GM21528 (cell line): Measurements from ENCODE around the gene SUPT20H.
A peak's percentile ranks its signal among the peaks of the same experiment; 100 is the strongest.
"Not testable (repeated sequence)": the region's sequence is repeated elsewhere in the genome, so short reads cannot be mapped to it uniquely, and the experiment has no call there.

Source experiments
- ATAC-seq: cut with Tn5 transposase; IDR thresholded peaks from one replicate; pipeline ENCODE4 v1.9.1; 2021; ENCODE audit warnings: mild to moderate bottlenecking, moderate library complexity; ENCODE audit not compliant: unreplicated experiment, low FRiP score

The SUPT20H gene

DNA sequence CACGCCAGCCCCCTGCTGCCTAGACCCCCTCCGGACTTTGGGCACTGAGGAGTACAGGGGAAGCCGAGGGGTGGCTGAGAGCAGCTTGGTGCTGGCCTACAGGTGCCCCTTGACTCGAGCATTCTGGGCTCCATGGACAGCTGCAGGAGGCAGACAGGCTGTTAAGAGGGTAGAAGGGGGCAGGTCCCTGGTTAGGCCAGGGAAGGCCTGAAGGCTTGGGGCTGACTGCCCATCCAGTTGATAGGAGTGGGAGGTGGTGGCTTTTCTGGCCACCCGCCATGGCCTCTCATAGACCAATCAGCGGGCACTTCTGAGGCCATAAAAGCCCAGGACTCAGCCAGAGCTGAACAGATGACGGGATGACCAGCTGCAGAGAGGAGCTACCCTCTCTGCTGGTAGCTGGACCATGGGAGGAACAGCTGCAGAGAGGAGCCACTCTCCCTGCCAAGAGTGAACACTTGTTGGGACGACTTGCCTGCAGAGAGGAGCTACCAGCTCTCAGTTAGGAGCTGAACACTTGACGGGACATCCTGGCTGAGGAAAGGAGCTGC is 10.7 kb upstream of the SUPT20H start:
- ATAC-seq = no peak

DNA sequence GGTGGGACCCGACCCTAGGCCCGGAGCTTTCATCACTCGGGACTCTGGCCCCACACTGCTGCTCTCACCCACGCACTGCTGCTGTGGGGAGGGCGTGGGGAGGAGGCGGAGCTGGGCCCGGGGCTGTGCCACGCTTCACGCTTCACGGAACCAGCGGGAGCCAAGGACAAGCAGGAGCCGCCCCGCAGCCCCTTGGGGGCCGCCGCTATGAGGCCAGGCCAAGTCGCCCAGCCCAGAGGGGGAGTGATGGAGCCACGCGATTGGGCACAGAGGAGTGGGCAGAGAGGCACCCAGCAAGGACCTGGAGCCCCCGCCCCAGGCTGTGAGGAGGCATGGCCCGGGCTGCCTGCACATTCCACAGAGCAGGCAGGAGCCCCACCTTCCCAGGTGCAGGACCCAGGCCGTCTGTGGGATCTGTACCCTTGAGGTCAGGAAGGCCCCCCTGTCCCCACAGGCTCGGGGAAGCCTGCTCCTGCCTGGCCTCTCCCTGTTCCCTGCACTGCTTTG is 10.2 kb upstream of the SUPT20H start:
- no peak for ATAC-seq

DNA sequence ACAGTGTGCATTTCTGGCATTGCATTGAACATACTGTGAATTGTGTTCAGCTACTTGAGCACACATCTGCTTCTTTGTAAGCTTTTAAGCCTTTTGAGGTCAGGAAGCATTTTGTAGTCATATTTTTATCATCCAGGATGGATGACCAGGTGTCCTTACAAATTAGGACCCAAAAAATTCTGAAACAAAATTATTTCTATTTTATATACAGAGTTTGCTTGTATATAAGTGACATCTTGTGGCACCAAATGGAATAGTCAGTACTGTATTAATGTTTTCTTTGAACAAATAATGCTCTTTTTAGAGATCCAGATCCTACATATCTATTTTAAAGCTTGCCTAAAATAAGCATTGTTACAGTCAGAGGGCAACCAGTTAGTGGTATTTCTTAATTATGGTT is 9.5 kb upstream of the SUPT20H start:
- ATAC-seq = no peak

DNA sequence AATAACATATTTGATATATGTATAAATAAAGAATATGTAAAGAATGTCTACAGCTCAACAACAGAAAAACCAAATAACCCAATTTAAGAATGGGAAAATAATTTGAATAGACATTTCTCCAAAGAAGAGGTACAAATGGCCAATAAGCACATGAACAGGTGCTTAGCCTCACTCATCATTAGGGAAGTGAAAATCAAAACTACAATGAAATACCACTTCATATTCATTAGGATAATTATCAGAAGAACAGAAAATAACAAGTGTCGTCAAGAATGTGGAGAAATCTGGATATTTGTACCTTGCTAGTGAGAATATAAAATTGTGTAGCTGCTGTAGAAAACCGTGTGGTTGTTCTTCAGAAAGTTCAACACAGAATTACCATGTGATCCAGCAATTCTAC is 8.4 kb upstream of the SUPT20H start:
- no peak for ATAC-seq

DNA sequence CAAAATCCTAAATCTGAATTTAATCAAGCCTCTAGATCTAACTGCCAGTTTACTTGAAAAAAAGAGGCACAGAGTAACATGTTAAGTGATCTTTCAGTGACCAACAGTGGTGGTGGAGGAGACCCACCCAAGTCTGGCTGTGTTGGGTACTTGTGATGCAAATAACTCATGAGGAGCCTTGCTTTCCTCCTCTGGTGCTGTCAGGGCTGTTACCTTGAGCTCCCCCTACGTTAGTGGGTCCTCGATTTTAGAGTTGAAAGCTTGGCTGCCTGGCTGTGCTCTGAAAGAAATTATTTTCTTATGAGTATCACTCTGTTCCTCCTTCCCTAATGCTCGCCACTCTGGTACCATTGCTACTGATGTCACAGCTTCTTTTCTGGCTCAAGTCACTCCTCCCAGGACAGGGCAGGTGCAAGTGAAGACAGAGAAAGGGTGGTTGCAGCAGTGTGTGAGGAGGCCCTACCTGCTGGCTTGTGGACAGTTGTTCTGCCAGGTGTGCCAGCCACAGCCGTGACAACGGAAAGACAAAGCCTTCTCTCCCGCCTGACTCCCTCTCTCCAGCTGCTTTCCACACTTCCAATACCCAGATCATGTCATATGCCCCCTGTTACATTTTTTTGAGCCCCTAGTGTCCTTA is 6.5 kb upstream of the SUPT20H start:
- ATAC-seq = no peak

DNA sequence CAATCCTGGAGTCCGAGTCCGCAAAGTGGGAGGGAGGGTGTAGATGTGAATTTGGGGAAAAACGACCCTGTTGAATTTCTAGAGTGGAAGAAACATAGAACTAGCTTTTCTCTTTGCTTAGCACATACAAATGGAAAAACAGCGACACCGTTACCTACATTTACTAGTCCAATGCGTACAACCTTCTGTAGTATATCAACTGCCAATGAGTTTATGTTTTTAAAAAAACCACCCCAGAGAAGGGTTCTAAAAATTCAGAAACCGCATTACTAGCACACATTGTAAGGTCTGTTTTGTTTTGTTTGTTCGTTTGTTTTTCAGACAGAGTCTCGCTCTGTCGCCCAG is 332 bp upstream of the SUPT20H start:
- ATAC-seq = peak; percentile 35

DNA sequence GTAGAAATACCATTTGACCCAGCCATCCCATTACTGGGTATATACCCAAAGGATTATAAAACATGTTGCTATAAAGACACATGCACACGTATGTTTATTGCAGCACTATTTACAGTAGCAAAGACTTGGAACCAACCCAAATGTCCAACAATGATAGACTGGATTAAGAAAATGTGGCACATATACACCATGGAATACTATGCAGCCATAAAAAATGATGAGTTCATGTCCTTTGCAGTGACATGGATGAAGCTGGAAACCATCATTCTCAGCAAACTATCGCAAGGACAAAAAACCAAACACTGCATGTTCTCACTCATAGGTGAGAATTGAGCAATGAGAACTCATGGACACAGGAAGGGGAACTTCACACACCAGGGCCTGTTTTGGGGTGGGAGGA is 3.3 kb downstream of the SUPT20H start:
- ATAC-seq = not testable (repeated sequence)

DNA sequence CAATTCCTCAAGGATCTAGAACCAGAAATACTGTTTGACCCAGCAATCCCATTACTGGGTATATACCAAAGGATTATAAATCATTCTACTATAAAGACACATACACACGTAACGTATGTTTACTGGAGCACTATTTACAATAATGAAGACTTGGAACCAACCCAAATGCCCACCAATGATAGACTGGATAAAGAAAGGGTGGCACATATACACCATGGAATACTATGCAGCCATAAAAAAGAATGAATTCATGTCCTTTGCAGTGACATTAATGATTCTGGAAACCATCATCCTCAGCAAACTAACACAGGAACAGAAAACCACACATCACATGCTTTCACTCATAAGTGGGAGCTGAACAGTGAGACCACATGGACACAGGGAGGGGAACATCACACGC is 6.4 kb downstream of the SUPT20H start:
- ATAC-seq = not testable (repeated sequence)

DNA sequence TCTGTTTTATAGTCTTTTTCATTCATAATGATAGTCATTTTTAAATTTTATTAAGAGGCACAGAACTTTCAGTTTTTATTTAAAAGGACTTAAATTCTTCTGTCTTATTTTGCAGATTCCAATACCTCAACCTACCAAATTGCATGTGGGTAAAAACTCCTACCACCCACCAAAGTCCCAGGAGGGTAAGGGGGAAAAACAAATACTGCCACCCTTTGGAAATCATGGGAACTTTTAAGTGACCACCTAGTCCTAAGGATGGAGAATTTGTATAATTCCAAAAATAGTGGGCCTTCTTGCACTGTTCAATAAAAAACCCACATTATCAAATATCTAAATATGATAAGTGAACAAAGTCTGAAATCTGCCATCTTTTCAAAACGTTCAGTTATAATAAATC is 9.7 kb downstream of the SUPT20H start:
- no peak for ATAC-seq

DNA sequence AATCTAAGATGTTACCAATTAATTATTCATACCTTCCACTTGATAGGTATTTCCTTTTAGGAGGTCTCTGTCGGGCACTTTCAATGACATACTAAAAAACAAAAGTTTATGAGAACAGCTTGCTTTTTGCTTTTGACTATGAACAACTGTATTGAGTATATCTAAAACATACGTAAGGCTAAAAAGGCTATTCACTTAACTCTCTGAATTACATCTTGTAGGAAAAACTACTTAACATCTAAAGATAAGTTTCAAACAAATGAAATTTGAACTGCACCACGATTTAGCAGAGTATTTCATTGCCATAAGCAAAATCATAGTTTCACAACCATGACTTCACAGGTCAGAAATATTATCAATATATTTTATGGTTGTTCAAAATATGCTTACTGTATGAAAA is 11.6 kb downstream of the SUPT20H start:
- no peak for ATAC-seq

DNA sequence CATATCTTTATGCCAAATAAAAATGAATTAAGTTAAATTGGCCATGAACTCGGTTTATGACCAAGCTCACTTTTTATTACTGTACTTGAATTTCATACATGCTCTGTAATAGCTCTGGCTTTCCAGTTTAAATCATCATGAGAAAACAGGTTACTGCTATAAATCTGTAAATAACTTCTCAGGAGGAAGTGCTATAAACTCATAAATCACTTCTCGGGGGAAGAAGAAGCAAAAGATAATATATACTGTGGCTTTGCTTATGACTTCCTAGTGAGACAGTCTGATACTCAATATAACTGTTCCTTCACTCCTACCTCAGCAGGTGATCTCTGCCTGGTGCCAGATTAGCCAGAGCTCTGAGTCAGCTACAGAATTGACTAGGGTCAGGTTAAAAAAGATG is 12.5 kb downstream of the SUPT20H start:
- no peak for ATAC-seq

DNA sequence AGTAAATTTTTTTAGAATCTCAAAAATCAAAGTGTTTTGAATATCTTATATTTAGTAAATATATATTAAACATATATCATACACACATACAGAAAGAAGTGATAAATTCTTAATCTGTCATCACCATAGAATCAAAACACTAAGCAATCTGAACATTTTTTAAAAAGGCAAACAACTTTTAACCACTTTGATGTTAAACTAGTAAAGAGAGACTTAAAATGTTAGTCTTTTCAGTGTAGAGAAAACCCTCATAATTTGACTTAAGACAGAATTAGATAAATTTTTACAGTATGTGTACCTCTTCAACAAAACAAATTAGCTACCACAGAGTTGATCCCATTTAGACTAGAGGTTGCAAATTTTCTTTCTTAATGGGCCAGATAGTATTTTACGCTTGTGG is 13.4 kb downstream of the SUPT20H start:
- ATAC-seq = no peak

DNA sequence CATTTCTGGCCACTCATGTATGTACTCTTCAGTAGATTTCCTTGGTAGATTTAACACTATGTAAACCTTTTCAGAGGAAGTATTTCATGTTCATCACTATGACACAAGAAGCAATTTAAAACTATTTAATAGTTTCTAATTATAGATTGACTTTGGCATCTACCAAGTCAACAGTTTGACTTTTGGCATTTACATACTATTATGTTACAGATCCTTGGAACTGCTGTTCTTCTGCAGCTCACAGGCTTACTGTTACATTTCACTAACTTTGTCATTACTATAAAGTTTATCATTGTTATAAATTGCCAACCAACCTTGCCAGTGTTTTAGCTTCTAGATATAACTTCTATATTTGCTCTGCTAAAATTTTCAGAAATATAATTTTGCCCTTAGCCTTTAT is 18.7 kb downstream of the SUPT20H start:
- ATAC-seq = no peak

DNA sequence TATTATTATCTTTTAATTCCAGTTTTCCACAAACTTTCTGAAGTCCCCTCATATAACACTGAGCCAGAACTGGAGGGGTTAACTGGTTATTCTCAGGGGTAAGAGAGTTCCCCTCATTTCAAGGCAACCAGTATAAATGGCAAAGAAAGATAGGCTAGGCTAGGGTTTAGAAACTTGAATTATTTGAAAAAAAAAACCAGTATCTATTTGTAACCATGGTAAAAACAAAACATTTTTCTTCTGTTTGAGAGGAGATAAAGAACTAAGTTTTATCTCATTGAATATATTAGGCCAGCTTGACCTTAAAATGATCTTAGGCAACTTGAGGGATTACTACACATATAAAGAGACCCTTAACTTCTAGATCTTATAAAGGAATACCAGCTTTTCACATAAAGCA is 19.6 kb downstream of the SUPT20H start:
- no peak for ATAC-seq

DNA sequence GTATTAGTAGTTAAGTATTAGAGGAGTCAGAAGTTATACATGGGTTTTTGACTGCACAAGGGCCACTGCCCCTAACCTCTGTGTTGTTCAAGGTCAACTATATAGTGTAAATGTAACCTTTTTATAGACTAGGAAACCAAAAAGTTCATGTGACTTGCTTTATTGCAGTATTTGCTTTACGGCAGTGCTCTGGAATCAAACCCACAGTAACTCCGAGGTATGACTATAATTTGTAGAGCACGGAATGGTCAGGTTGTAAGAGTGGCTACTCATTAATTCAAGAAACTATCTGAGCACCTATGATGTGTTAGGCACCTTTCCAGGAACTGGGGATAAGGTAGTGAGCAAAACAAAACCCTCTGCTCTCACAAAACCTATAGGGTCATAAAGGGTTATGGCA is 22.2 kb downstream of the SUPT20H start:
- no peak for ATAC-seq

DNA sequence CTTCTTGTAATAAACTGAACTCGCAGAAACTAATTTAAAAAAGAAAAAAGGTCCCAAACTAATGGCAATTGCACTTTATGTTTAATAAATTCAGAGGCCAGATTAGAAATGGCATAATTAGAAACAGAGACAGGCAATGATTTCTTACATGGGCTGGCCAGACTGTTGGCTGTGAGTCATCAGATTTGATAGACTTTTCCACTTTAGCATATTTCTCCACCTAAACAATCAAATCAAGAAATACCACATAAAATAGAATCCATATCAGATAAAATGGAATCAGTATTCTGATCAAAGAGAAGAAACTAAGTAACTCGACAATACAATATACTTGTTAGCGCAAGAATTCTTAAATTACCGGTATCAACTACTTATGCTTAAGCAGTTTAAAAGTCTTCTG is 29.9 kb downstream of the SUPT20H start:
- no peak for ATAC-seq

DNA sequence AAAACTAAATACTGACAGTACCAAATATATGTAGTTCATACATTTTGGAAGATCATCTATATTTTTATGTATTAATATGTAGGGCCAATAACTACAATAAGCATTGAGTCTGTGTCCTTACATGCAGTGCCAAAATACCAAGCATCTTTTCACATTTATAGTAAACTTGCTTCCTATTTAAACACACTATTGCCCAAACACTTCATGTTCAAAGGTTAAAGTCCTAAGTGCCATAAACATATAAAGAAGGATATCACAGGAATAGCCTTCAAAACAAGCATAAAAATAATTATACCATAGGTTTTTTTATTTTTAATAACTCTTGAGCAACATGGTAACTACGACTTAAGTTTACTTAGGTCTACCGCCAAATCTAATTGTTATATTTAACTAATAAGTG is 31.8 kb downstream of the SUPT20H start:
- ATAC-seq = no peak

DNA sequence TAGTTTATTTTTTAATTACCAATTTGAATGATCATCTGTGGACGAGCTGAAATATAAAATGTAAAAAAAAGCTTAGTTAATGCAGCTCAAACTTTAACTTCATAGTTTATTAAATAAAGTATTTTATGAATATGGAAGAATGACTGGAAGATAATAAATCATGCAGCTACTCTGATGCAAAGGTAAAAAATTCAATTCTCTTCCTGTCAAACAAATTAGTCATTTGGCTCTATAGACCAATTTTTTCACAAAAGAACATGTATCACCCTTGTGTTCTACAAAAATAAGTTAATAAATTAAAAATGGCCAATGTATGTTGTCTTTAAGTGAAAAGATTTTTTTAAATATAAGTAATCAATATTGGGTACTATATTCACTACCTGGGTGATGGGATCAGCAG is 32.7 kb downstream of the SUPT20H start:
- ATAC-seq = no peak

DNA sequence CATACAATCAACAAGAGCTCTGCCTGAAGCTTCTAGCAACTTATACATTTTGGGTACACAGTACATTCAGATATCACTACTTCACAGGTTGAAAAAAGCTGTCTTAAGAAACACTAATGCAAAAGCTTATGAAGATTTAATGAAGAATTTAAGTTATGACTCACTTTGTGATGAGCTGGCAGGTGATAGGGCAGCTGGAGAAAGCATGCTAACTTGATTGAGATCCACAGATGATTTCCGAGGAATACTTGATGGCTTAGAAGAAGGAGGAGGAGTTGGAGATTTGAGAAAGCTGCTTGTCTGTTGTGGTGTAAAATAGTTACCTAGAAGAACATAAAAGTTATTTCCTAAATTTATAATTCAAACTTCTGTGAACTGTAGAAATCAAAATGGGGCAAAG is 35.6 kb downstream of the SUPT20H start:
- no peak for ATAC-seq

DNA sequence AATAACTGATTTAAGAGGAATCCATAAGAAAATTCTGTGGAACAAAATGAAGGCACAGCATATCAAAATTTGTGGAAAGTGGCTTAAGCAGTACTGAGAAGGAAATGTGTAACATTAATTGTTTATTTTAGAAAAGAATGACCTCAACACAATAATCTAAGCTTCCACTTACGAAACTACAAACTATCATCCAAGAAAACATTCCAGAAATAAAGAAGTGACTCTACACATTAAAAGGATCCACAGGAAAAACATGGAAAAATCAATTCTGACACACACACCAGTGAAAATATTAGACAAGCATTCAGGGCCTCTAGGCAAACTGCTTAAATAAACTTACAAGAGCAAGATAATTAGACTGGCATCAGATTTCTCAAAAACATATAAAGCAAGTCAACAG is 44.9 kb downstream of the SUPT20H start:
- ATAC-seq = no peak

DNA sequence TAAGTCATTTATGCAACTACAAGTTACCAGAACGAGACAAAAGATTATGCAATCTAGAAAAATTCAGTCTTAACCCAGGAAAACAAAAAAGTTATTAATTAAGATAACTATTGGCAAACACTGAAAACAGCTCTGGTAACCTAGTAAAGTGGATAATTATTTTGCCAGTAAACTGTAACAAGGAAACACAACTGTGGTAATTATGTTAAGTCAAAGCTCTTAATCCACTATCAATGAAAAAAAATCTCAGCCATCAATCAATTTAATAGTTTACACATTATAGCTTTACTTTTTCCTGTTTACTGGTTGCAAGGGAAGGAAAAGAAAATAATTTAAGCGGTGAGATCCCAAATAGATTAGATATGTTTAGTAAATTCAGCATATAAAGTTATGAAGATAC is 47.7 kb downstream of the SUPT20H start:
- ATAC-seq = no peak

DNA sequence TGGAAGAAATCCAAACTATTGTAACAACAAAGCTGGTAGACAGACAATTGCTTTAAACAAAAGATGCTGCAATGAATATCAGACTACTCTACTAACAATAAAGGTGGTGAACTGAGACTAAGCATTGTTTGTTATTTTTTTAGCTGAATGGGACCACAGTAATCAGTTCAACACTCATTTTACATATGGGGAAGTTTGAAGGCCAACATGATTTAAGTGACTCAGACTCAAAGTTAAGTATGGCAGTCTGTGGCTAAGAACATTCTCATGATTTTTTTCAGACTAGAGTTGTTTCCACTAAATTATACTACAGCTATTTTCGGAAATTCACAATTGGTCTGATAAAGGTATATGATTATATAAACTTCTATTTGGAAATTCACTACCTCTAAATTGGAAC is 48.5 kb downstream of the SUPT20H start:
- ATAC-seq = no peak

DNA sequence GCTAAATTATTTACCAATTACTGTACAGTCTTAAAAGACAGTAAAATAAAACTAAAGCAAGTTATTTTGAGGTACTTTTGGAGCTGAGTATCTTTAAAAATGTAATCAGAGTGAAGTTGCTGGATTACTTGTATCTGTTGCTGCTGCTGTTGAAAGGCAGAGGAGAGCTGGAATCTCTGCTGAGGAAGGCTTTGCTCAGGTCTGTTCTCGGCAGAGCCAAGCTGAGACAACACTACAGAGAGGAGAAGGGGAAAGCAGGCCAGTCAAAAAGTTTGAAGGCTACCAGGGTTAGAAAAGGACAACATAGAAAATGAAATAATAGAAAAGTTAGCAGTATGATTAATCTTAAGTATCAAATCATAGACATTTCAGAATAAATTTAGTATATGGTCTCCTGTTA is 49.1 kb downstream of the SUPT20H start:
- ATAC-seq = no peak
